Measurements from ENCODE around the gene ROCK2.

ROCK2 gene

DNA sequence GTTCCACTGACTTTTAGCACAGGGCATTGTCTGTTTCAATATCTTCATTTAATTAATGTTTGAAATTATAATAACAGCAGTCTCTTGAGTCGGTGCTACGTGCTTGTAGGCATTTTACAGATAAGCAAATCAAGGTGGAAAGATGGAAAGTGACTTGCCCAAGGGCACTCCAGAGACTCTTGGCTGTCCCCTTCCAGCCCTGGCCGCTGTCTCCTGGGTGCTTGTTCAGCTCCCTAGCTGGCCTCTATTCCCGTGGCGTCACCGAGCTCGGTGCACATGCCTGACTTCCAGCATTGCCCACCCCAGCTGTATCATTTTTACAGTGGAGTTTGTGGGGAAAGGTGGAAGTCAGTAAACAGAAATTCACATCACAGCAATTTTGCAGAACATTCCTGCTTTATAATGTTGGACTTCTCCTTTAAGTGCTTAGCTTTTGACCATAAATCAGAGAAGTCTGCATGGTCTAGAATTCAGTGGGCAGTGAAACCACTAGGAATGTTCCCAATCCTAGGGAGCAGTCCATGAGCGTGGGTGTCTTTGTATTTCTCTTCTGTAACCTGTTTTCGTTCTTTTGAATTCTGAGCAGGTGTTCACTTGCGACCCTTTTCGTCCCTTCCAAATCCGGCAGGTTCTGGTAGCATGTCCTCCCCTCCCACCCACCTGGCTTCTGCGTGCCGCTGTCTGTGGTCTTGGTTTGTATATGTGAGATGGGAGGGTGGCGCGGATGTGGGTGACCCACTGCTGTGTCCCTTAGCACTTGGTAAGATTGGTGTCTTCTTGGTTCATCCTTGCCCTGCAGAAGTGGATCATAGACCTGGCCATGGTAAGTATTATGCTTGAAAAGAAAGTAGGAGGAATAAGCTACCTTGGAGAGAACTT lies 180.8 kb downstream of the ROCK2 start:
- TF ChIP-seq ZFX (IDR thresholded peaks at IDR 0.05), result no peak
- TF ChIP-seq, protein P1, sequence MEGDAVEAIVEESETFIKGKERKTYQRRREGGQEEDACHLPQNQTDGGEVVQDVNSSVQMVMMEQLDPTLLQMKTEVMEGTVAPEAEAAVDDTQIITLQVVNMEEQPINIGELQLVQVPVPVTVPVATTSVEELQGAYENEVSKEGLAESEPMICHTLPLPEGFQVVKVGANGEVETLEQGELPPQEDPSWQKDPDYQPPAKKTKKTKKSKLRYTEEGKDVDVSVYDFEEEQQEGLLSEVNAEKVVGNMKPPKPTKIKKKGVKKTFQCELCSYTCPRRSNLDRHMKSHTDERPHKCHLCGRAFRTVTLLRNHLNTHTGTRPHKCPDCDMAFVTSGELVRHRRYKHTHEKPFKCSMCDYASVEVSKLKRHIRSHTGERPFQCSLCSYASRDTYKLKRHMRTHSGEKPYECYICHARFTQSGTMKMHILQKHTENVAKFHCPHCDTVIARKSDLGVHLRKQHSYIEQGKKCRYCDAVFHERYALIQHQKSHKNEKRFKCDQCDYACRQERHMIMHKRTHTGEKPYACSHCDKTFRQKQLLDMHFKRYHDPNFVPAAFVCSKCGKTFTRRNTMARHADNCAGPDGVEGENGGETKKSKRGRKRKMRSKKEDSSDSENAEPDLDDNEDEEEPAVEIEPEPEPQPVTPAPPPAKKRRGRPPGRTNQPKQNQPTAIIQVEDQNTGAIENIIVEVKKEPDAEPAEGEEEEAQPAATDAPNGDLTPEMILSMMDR (conservative IDR thresholded peaks at IDR 0.05), result no peak
- no peak overlapping the region for H3K27ac ChIP-seq

DNA sequence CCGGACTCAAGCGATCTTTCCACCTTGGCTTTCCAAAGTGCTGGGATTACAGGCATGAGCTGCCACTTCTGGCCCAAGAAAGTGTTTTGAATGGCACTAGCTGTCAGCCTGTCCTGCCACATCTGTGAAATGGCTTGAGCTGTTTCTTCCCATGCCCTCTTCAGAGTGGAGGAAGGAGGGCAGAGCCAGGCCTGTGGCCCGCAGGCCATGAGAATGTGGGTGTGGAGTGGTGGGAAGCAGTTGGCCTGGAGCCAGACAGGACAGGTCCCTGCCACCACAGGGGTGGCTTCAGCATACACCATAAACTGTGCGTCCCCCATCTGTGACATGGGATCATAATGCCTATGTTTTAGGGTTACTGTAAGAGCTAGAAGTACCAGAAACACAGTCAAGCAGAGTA lies 182.7 kb downstream of the ROCK2 start:
- TF ChIP-seq, protein P1 (conservative IDR thresholded peaks at IDR 0.05), result no peak
- no peak for TF ChIP-seq ZFX (IDR thresholded peaks at IDR 0.05)
- no peak overlapping the region for H3K27ac ChIP-seq

DNA sequence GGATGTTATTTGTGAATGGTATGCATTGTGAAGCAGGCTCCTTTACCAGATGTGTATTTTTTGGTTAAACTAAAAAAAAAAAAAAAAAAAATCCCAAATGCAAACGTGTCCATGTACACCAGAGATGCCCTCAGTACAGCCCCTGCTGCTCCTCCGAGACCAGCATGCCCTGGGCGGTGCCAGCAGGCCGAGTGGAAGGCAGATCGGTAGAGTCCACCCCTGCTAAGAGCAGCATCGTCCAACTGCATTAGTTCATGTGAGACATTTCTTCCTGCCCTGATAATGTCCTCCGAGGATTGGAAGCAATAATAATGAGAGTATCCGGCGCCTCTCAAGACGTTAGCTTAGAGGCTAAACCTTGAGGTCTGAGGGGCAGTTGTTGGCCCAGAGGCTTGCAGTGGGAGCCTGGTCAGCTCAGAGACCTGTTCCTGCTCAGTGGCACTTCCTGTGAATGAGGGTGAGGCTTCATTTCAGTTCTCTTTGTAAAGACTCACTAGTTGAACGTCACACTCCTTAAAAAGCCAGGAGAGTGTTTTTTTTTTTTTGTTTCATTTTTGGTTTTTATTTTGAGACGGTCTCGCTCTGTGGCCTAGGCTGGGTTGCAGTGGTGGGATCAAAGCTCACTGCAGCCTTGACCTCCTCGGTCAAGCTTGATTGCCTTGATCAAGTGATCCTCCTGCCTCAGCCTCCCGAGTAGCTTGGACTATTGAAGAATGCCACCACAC lies 183.5 kb downstream of the ROCK2 start:
- no peak overlapping the region for H3K27ac ChIP-seq
- TF ChIP-seq, protein P1 (conservative IDR thresholded peaks at IDR 0.05), result no peak
- TF ChIP-seq ZFX (IDR thresholded peaks at IDR 0.05), result no peak

DNA sequence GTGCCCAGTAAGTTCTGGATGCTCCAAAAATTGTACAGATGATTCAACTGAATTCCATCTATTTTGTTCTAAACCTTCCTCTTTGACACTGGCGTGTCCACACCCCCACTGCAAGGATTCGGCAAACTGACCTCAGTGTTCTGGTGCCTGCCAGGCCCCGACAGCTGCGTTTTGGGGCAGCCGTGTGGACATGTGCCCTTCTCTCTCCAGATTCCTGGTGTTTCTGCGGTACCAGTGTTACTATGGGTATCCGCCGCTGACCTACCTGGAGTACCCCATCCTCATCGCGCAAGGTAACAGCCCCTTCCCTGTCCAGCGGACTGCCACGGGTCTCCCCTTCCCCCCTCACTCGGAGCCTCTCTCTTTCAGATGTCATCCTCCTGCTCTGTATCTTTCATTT lies 184.2 kb downstream of the ROCK2 start:
- no peak overlapping the region for H3K27ac ChIP-seq
- TF ChIP-seq, protein P1 (conservative IDR thresholded peaks at IDR 0.05), result no peak
- TF ChIP-seq ZFX (IDR thresholded peaks at IDR 0.05), result no peak

DNA sequence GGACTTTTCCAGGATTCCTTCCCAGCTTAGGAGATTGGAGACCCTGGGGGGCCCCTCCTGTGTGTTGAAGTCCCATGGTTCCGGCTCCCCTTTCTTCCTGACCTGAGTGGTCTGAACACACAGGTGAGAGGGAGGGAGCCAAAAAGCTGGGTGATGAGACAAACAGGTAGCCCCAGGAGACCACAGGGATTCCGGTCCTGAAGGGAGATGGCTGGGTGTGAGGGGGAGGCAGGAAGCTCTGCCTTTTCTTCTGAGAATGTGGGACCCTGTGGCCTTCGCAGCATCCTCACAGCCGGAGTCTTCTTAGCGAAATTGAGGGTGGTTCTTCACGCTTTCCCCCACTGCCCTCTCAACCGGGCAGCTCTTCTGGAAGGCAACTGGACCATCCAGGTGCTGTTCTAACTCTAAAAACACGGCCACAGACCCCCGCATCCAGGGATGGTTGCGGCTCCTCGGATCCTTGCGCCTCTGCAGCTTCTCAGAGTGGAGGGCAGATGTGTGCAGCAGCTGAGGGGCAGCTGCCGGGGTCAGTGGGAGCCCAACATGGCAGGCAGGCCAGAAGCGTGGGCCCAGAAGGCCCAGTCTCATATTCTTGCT lies 184.8 kb downstream of the ROCK2 start:
- H3K27ac ChIP-seq, result no peak overlapping the region
- TF ChIP-seq ZFX (IDR thresholded peaks at IDR 0.05), result no peak
- TF ChIP-seq, protein P1 (conservative IDR thresholded peaks at IDR 0.05), result no peak

DNA sequence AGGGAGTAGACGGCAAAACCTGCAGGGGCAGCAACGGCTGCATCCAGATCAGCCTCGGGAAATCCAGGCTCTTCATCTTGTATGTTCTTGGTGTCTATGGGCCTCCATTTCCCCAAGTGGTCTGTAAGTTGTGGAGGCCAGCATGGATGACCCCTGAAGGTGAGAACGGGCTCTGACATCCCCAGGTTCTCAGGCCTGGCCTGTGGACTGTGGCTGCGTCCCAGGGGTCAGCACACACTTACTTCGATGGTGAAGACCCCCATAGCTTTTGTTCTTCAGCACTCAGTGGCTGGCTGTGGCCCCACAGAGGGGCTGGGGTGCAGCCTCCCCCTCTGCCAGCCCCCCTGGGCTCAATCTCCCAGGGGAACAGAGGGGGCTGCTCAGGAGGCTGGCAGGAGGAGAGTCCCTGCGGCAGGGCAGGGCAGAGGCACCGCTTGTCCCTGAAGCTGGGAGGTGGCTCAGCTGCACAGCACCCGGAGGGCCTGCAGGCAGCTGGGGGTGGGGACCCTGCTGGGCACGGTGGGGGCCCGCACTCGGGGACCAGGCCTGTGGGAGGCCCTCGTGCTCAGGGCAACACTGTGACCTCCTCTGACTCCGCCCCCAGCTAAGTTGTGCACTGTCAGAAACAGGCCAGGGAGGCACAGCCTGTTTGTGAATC lies 185.4 kb downstream of the ROCK2 start:
- TF ChIP-seq, protein P1 (conservative IDR thresholded peaks at IDR 0.05), result no peak
- TF ChIP-seq ZFX (IDR thresholded peaks at IDR 0.05), result no peak
- no peak overlapping the region for H3K27ac ChIP-seq

Measured in C4-2B (cell line).